IPS-NIHi7 (cell line): ENCODE measurements around the gene DLG5.

Source experiments
- DNase-seq: peaks from one replicate; pipeline ENCODE4 v3.0.0; 2012; ENCODE audit warnings: mixed read lengths; ENCODE audit errors: extremely low spot score

The DLG5 gene

DNA sequence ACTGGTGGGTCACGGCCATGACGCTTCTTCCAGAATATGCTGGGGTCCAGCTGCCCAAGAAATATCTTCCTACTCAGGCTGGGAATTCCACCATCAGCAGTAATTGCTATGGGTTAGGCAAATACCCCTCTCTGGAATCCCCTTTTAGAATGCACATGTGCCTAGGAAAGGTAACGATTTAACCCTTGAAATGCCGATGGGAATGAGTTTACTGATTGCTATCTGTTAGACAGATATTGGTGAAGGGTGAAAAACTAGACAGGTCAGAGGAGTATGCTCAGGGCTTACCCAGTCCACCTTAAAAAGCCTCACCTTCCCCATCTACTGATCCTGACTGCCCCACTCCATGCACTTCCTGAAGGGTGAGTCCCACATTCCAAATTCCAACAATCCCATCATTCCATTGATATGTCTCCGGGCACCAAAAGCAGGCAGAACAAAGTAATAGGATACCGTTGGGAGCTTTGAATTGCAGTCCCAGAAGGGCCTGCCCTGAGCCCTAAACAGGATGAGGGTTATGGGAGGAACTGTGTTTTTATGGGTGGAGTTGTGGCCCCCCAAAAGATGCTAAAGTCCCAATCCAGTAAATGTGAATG is 59.3 kb downstream of the DLG5 start:
- no peak for DNase-seq

DNA sequence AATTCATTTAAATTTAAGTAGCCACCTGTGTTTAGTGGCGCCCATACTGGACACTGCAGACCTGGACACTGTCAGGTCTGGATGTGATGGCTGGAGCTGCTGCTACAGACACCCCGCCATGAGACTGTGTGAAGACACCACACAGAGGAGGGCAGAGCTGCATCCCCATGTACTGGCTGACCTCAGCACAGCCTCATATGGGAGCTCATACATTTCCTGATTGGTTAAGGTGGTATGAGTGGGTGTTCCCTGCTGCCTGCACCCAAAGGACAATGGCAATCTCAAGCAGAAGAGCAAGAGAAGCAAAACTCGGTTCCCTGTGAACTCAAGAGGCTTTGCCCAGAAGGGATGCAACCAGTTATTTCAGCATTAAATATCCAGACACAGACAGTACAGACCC is 60.0 kb downstream of the DLG5 start:
- DNase-seq = no peak

DNA sequence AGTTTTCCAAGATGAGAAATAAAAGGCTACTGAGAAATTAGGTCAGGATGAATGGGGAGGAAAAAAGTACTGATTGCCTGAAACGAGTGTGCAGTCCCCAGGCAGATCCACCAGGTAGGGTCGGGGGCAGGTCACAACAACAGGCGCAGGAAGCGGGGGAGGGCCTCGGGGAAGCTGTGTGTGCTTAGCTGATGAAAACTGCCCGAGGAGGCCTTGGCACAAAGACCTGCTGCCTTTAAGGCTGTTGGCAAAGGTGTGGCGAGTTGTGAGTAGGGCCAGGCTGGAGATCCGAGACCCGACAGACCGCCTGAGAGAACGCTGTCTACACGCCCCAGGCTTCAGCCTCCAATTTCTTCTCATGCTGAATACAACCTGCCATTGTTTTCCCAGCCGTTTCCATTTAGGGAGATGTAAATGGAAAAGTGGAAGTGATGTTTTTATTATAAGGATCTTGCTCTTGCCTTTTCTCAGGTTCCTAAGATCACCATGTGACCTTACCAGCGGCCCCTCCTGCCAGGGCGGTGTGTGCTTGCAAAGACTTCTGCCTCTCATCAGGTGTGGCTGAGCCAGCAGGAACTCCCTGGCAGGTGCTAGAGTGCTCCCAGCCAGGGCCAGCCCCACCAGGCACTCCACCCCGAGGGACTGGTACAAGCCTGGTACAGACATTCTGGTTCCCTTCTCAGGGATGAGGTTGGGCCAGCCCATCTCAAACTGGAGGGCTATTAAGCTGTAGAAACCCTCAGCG is 60.8 kb downstream of the DLG5 start:
- DNase-seq = peak; percentile 45

DNA sequence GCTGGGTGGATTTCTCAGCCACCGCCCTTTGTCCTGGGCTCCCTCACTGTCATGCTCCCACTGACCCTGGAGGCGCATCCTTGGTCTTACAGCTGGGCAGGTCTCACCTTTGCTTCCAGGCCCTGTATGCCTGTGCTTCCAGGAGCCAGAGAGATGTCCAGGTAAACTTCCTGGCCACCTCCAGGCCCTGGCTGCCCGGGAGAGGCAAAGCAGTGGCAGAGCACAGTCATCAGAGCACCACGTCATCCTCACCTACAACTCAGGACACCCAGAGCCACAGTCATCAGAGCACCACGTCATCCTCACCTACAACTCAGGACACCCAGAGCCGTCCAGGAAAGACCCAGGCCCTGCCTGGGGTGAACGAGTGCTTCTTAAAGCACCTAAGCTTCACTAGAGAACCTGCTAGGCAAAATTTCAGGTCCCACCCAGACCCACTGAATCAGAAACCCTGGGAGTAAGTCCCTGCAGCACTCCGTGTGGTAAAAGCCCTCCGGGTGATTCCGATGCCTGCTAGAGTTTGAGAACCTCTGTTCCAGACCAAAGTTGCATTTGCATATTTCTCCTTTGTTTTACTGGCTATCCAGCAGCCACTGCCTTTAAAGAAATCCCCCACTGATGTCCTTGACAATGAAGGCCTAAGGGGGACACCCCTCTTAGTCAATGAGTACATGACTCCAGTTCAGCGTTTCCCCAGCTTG is 62.3 kb downstream of the DLG5 start:
- no peak for DNase-seq

DNA sequence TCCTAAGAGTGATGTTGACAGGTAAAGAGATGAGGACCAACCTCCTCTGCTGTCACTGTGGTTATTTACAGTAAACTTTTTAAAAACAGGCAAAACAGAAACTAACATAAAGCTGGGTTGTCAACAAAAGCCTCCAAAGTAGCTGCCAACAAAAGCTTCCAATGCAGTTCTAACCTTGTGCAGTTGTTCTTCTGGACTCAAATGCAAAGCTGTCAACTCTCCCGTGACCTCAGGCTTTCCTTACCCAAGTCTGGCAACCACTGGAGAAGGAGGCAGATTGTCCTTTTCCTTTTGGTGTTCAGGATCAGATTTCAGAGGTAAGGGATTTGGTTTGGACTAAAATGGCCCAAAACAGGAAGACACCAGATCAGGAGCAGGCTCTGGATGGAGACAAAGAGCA is 63.1 kb downstream of the DLG5 start:
- DNase-seq = no peak

DNA sequence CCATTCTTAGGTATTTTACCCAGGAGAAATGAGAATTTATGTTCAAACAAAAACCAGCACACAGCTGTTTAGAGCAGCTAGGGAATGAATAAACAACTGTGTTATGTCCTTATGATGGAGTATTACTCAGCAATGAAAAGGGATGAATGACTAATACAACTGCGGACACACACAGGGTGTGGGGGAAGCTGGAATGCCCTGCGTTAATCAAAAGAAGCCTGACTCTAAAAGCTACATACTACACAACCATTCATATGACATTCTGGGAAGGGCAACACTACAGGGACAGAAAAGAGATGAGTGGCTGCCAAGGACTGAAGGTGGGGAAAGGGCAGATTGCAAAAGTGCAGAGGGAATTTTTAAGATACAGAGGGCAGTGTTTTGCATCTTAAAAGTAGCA is 64.0 kb downstream of the DLG5 start:
- DNase-seq = no peak

DNA sequence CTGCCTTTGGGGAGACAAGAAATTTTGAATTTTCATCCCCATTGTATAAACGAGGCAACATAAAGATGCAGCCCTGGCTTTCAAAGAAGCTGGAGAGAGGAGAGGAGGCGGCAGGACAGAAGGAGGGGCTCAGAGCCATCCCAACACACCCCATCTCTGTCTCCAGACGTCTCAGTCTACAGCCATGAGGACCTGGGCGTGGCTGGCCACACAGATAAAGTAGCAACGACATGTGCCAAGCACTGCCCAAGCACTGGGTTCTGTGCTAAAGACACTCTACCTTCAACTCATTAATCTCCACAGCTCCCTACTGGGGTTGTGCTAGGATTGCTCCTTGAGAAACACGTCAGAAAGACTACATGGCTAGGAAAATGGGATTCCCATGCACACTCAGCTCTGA is 65.2 kb downstream of the DLG5 start:
- DNase-seq = no peak

DNA sequence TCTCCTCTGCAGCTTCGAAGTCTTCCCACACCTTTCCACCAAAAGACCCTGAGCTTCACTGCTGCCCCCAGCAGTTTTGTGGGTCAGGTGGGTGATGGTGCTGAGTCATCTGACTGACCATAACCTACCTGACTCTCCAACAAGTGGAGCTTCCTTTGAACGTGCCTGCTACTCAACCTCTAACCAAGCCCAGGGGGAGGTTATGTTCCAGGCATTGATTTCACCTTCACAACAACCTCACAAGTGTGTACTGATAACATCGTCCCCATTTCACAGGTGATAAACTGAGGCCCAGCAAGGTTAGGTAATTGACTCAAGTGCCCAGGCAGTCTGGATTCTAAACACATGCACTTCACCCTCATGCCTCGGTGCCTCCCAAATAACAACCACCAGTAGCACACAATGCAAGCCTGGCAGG is 66.7 kb downstream of the DLG5 start:
- DNase-seq = no peak

DNA sequence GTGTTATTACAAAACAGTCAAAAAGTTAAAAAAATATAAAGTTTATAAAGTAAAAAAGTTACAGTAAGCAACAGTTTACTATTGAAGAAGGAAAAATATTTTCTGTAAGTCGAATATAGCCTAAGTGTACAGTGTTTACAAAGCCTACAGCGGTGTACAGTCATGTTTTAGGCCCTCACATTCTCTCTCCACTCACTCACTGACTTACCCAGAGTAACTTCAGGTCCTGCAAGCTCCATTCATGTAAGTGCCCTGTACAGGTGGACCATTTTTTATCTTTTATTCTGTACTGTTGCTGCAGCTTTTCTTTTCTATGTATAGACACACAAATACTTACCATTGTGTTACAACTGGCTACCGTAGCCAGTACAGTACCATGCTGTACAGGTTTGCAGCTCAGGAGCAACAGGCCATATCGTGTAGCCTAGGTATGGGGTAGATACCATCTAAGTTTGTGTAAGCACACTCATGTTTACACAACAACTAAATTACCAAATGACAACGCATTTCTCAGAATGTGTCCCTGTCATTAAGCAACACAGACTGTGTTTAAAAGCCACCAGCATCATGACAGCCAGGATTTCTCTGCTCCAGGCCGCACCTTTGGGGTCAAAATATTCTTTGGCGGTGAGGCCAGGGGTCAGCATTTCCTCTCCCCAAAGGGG is 67.2 kb downstream of the DLG5 start:
- no peak for DNase-seq

DNA sequence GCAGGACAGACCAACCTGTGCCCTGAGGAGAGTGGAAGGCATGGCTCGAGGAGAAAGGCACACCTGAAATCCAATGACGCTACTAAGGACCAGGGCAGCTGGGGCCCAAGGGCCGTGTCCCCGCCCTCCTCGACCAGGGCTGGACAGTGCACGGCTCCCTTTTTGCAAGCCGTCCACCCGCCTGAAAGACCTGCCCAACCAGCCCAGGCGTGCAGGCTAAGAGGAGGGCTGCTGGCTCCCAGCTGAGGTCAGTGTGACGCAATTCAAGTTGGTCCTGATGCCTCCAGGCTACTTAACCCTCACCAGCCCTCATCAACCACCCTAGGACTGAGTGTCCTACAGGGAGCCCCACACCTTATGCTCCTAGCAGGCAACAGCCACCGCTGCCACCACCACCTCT is 69.3 kb downstream of the DLG5 start:
- no peak for DNase-seq

DNA sequence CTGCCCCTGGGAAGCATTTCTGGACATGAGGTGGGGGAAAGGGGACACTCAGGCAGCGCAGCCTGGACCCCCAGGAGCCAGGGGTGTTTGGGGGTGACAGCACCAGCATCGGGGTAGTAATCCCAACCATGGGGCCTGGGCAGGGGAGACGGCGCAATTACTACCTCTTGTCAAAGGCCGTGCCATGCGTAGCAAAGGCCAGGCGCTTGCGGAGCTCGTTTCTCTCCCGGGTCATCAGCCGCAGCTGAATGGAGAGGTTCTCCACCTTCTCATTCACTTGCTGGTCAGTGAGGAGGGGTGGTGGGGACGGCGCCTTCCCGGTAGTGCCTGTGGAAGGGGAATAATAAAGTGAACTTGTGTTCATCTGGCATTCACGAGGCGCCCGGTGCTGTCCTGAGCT is 70.0 kb downstream of the DLG5 start:
- DNase-seq = no peak

DNA sequence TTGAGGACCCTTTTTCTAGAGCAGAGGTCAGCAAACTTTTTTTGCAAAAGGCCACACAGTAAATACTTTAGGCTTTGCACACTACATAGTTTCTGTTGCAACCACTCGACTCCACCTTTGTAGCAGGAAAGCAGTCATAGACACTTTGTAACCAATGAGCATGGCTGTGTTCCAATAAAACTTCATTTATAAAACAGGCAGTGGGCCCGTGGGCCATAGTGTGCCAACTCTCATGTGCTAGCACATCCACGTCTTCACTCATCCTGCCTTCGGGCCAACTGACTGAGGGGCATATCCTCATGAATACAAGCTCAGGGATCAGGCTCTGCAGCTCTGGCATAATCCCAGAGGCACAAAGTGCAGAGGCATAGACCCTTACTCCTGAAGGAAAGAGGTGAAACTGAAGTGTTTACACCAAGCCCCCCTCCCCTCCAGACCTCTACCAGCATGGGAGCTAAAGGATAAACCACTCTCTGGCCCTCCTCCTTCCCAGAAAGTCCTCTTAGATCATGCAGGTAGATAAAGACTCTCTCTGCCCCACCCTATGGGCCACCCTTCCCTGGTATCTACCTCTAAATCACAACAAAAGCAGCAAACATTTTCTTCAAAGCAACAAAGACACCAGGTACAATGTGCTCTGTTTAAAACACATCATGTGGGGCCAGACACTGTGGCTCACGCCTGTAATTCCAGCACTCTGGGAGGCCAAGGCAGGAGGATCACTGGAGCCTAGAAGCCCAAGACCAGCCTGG is 71.0 kb downstream of the DLG5 start:
- no peak for DNase-seq

DNA sequence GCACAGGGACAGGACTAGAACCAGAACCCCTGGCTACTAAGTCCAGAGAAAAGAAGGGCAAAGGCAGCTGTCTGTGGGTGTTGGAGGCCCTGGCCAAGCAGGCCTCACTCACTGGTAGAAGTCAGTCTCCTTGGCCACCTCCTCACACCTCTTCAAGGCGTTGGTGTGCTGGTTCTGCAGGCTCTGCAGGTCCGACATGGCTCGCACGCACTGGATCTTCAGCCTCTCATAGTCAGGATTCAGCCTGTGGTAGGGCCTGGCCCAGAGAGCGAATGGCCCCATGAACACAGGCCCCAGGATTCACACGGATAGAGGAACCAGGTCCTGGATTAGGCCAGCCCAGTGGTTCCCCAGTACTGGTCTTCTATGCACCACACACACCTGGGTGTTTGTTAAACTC is 72.4 kb downstream of the DLG5 start:
- DNase-seq = no peak

DNA sequence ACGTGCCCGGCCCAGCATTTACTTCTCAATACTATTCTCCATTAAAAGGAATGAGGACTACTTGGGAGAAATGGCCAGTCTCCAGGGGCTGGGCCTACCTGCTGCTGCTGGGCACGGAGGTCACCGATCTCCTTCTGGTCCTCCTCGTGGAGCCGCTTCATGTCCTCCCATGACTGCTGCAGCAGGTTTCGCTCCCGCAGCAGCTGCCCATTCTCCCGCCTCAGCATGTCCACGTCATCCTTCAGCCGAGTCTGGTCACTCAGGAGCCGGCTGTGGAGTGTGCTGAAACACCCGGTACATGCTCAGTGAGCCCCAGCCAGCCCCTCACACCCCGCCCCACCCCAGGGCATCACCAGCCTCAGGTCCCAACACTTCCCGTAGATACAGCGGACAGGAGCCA is 73.3 kb downstream of the DLG5 start:
- DNase-seq = no peak

DNA sequence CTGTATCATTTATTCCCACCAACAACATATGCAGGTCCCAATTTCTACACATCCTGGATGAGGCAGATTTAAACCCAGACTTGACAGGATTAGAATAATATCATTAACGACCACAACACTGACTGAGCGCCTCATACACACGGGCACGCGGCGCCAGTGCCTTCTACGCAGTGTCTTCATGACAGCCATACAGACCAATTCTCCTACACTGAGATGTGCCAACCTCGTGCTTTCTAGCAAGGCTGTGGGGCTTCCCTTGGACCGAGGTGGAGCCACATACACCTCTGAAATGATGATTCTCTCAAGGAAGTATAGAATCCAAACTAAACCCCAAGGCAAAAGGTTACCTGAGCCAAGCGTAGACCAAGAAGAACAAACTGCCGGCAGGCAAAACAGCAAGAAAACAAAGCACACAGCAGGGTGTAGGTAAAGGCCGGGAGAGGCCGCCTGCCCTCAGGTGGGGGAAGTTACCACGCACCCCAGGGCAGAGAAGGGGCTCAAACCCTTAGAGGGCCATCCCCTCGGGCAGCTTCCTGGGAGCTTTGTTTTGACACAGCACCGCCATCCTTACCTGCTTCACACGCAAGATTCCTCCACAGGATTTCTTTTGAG is 75.8 kb downstream of the DLG5 start:
- no peak for DNase-seq

DNA sequence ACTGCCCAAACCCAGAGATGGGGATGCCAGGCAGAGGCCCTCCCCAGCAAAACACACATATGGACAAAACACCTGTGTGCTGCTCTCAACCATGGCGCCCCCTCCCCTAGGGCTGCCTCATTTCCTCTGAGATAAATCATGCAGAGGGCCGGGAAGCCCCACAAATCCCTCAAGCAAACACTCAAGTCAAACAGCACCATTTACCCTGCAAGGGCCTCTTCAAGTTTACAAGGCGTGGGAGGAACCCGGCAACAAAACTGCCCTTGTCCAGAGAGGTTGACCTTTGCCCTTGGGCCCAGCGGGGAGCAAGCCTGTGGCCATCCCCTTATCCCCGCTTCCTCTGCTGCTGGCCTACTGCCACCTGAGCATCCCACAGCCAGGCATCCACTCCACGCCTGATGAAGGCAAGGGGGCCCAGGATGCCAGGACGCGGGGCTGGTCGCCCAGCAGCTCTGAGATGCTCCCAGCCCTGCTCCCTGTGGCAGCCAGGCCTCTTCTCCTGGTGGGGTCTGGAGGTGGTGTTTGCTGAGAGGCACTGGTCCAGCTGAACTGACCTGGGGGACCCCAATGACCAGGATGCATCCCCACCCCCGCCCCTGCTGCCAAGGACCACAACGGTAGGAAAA is 77.4 kb downstream of the DLG5 start:
- DNase-seq = no peak

DNA sequence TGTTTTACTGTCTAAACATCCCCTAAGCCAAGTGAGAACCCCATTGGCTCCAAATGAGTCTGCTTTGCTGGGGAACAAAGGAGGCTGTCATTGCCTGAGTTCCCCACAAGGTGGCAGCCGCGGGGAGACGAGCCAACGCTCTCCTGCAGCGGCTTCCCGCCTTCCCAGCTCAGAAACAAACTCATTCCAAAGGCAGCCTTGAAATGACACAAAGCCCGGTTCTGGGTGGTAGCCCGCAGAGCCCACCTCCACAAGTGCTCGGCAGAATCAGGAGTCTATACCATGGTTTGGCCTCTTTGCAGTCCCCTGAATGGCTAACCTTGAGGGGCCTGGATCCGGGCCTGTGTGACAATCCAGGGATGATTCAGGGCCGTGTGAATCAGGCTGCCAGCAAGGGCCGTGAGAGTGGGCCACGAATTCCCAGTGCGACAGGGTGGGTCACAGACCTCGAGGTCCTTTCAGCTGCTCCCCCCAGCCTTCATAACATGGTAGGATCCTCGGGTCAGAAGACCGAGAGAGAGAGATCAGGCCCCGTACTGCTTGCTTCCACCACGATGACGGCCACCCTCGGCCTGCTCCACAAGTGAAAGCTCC is 79.7 kb downstream of the DLG5 start:
- peak; percentile 81 for DNase-seq

DNA sequence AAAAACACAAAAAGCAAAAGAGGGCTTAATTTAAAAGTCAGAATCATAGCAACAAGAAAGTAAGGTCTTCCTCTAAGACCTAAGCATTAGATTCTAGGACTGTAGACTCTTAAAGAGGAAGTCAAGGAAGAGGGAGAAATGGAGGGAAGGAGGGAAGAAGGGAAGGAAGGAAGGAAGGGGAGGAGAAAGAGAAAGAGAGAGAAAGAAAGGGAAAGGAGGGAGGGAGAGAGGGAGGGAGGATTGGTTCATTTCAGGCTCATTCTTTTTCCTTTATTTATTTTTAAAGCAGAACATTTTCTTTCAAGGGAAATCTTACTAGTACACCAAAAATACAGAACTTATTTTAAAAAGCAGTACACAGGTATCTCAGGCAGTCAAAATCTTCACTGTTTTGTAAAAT is 81.1 kb downstream of the DLG5 start:
- DNase-seq = no peak

DNA sequence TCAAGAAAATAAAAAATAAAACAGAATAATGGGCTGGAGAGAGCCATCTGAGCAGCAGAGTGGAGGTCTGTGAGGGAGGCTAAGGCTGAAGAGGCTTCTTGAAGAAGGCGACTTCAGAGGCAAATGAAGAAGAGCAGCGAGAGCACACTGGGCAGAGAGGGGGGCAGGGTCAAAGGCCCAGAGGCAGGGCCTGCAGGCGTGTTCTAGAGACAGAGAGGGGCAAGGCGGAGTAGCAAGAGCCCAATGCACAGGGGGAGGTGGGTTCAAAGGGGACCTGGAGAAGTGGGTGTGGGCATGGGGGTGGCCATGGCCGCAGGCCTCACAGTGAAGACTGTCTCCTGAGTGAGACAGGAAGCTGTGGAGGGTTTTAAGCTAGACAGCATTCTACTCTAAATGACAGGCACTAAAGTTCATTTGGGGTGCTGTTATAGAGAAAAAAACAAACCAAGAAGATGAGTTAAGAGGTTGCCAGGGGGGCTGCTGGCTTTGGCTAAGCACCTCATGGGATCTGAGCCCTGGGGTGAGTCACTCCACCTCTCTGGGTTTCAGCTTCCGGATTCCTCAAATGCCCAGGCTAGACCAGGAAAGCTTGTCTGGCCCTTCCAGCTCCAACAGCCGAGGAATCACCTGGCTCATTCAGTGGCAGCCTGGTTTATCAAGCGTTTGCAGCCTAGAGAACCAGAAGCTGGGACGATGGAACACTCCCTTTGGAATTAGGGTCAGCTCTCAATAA is 81.7 kb downstream of the DLG5 start:
- DNase-seq = no peak

DNA sequence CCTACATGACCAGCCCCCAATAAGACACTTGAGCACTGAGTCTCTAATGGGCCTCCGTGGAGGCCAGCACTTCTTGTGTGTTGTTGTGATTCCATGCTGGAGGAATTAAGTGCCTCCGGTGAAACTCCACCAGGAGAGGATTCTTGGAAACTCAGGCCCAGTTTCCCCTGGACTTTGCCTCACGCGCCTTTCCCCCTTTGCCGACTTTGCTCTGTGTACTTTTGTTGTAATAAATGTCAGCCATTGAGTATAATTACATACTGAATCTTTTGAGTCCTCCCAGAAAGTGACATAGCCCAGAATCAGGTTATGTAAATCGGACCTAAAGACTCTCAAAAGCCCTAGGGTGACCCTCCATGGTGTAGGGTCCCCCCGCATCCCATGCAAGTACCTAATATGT is 82.4 kb downstream of the DLG5 start:
- DNase-seq = no peak
